K562 (cell line): ENCODE measurements around the gene AGAP1. TPM values are rescaled to one million over a fixed set of nuclear protein-coding genes. Genes with fewer than 3 reads are reported as not detected.

Experiments used
- ATAC-seq: fragments of 200-7000 bp; cut with Tn5 transposase; 3 replicates; pipeline ENCODE4 v1.9.1; 2020; ENCODE audit warnings: moderate library complexity
- BruUV-seq: library from RNA; stranded (reverse); fragments of 400-500 nt; replicated peaks from 2 replicates; lab custom pipeline; 2021; lab: Mats Ljungman, UMichigan
- CTCF ChIA-PET: fragments of 300-600 bp; formaldehyde crosslinking; extraction: SDS; loops from one replicate; lab custom pipeline; 2021; ENCODE audit warnings: low intra/inter-chr PET ratio; lab: Yijun Ruan, JAX
- POLR2A ChIA-PET: fragments of 300-600, 350-650 bp; sonication (Branson Sonifier 250); formaldehyde crosslinking; extraction: SDS; loops from one replicate; lab custom pipeline; 2021; ENCODE audit warnings: antibody characterized with exemption, inconsistent platforms; lab: Yijun Ruan, JAX
- DNase-seq, 4 experiments: peaks; one replicate each; pipeline versions ENCODE4 v3.0.0 to v3.0.0-alpha.2; 2011 to 2018; ENCODE audit warnings: low spot score in 3 of 4, mixed read lengths in 3 of 4; ENCODE audit errors: extremely low read depth in 1 of 4
- FAIRE-seq: peaks from 2 replicates; lab custom pipeline; 2011; peaks lifted over from hg19 to GRCh38; lab: Jason Lieb, UNC
- H2AFZ ChIP-seq: 2 replicates; pipeline ENCODE4 v1.6.0; 2011; ENCODE audit warnings: low read depth, low read length, control low read depth, inconsistent platforms
- H3K27ac ChIP-seq: fragments of 200-600 bp; 3 replicates; pipeline ENCODE4 v1.8.0; 2011; ENCODE audit warnings: low read depth, mild to moderate bottlenecking, control low read depth, inconsistent platforms, low read length, moderate library complexity, mixed read lengths; ENCODE audit errors: extremely low read depth
- H3K27me3 ChIP-seq, 2 experiments: fragments of 300-600 bp in 1 of 2; 2 replicates in 1 of 2; 3 replicates in 1 of 2; pipeline versions ENCODE4 v1.6.0 to v1.8.0; 2011; ENCODE audit warnings: inconsistent platforms in 2 of 2, low read length in 2 of 2, mild to moderate bottlenecking in 1 of 2, mixed read lengths in 1 of 2, moderate library complexity in 1 of 2; ENCODE audit not compliant: control insufficient read depth in 2 of 2, insufficient read depth in 2 of 2
- H3K36me3 ChIP-seq: fragments of 300-600 bp; 3 replicates; pipeline ENCODE4 v1.8.0; 2011; ENCODE audit warnings: mild to moderate bottlenecking, low read length, inconsistent platforms; ENCODE audit not compliant: control insufficient read depth, insufficient read depth
- H3K4me1 ChIP-seq, 2 experiments: fragments of 200-600 bp in 1 of 2; replicated peaks in 1 of 2; 2 replicates in 1 of 2; 3 replicates in 1 of 2; pipeline versions ENCODE4 v1.5.1 to v1.8.0; 2011; ENCODE audit warnings: inconsistent platforms in 2 of 2, low read length in 2 of 2, mild to moderate bottlenecking in 1 of 2, mixed read lengths in 1 of 2, moderate library complexity in 1 of 2; ENCODE audit not compliant: control insufficient read depth in 2 of 2, insufficient read depth in 2 of 2
- H3K4me2 ChIP-seq: 2 replicates; pipeline ENCODE4 v1.6.1; 2011; ENCODE audit warnings: low read length, control low read depth, inconsistent platforms, mixed read lengths; ENCODE audit not compliant: insufficient read depth
- H3K4me3 ChIP-seq: fragments of 200-600 bp; sonication (generic), shearing (Covaris generic); 2 replicates; pipeline ENCODE4 v1.5.1; 2016; ENCODE audit warnings: control low read depth, inconsistent platforms
- H3K79me2 ChIP-seq: fragments of 200-600 bp; 3 replicates; pipeline ENCODE4 v1.8.0; 2011; ENCODE audit warnings: low read length, inconsistent platforms; ENCODE audit not compliant: control insufficient read depth, insufficient read depth
- H3K9ac ChIP-seq, 2 experiments: 2 replicates each; pipeline versions ENCODE4 v1.6.0 to v1.6.1; 2011; ENCODE audit warnings: low read depth in 2 of 2, low read length in 2 of 2, control low read depth in 1 of 2, inconsistent platforms in 1 of 2, mild to moderate bottlenecking in 1 of 2, mixed read lengths in 1 of 2; ENCODE audit not compliant: insufficient read depth in 1 of 2
- H3K9me1 ChIP-seq: one replicate; pipeline ENCODE4 v1.6.0; 2011; ENCODE audit warnings: inconsistent platforms, mild to moderate bottlenecking, low read length, moderate library complexity; ENCODE audit not compliant: control insufficient read depth, insufficient read depth
- H3K9me3 ChIP-seq: replicated peaks from 2 replicates; pipeline ENCODE4 v1.5.1; 2011; ENCODE audit warnings: low read depth, low read length, inconsistent platforms; ENCODE audit not compliant: control insufficient read depth, insufficient read depth
- H4K20me1 ChIP-seq: replicated peaks from 2 replicates; pipeline ENCODE4 v1.6.1; 2011; ENCODE audit warnings: low read length, inconsistent platforms, mixed read lengths; ENCODE audit not compliant: control insufficient read depth, insufficient read depth
- NCOR1 ChIP-seq: fragments of 450-650 bp; IDR thresholded peaks from 2 replicates; pipeline ENCODE4 v1.6.1; 2016; ENCODE audit warnings: mild to moderate bottlenecking, moderate library complexity
- NRF1 ChIP-seq, 2 experiments: fragments of 450-650 bp; IDR thresholded peaks in 1 of 2; conservative IDR thresholded peaks in 1 of 2; 2 replicates each; pipeline ENCODE4 v1.6.1; 2014; ENCODE audit warnings: mild to moderate bottlenecking in 2 of 2
- OTX1 ChIP-seq: fragments of 450-650 bp; formaldehyde crosslinking; IDR thresholded peaks from 2 replicates; pipeline ENCODE4 v1.4.0; 2022; ENCODE audit warnings: mild to moderate bottlenecking
- SAFB ChIP-seq: fragments of 200-400 bp; formaldehyde crosslinking; IDR thresholded peaks from 2 replicates; pipeline ENCODE4 v1.6.1; 2017; ENCODE audit warnings: low read depth, low read length, borderline replicate concordance
- SRF ChIP-seq, 2 experiments: fragments of 250-450, 450-650 bp in 1 of 2; sonication (Bioruptor Pico) in 1 of 2; sonication (generic) in 1 of 2; formaldehyde crosslinking; IDR thresholded peaks; 2 replicates each; pipeline versions ENCODE4 v1.5.0 to v1.5.1; 2020 to 2022; ENCODE audit warnings: mild to moderate bottlenecking in 1 of 2, missing genetic modification reagents in 1 of 2
- TRIM28 ChIP-seq: fragments of 450-650 bp; IDR thresholded peaks from 2 replicates; pipeline ENCODE4 v1.6.1; 2017
- ZNF384 ChIP-seq: IDR thresholded peaks from 2 replicates; pipeline ENCODE4 v1.6.1; 2012; ENCODE audit warnings: low read depth, low read length, improper control_type of control experiment
- WGBS: fragments of 100-300 bp; shearing (Covaris generic); methylation state at CpG from one replicate; pipeline ENCODE4 v1.1.6; 2016; ENCODE audit warnings: low coverage, mixed read lengths; ENCODE audit not compliant: insufficient coverage; ENCODE audit errors: missing lambda C conversion rate; 5-methylcytosine and 5-hydroxymethylcytosine counted together
- in situ Hi-C: fragments of 300-500 bp; cut with MboI; formaldehyde crosslinking; loops from 4 replicates; pipeline ENCODE4 v1.15.0; 2018; ENCODE audit warnings: inconsistent platforms, mixed read lengths
- intact Hi-C: fragments of 100-400 bp; cut with micrococcal nuclease; formaldehyde crosslinking; loops from 2 replicates; pipeline ENCODE4 v1.14.2; 2022
- polyA plus RNA-seq, 8 experiments: library from polyadenylated mRNA; depleted of rRNA in 4 of 8; stranded (reverse) in 5 of 8; unstranded in 3 of 8; fragments of >200 nt; fragmentation: Nextera tagmentation in 2 of 8; fragmentation: Illumina TruSeq in 1 of 8; extraction: Ambion mirVana in 2 of 8; extraction: Trizol in 1 of 8; gene quantifications; 2 replicates each; pipeline versions ENCODE4 v1.2.1 to v1.2.3, GENCODE V29; 2011 to 2014; ENCODE audit warnings: inconsistent platforms in 1 of 8, missing spikeins in 1 of 8
- total RNA-seq, 7 experiments: library from RNA; depleted of rRNA in 6 of 7; stranded (reverse); fragments of >200 nt in 6 of 7; fragmentation: Illumina TruSeq in 2 of 7; extraction: Trizol in 2 of 7; gene quantifications; 2 replicates each; pipeline versions ENCODE4 v1.2.1 to v1.2.3, GENCODE V29; 2011 to 2021; ENCODE audit warnings: low replicate concordance in 1 of 7
- TF ChIP-seq, protein P1 (sequence below): fragments of 250-450 bp; sonication (Bioruptor Pico); IDR thresholded peaks from 2 replicates; pipeline ENCODE4 v1.8.0; 2021; ENCODE audit warnings: mild to moderate bottlenecking, moderate library complexity
- TF ChIP-seq, protein P2 (sequence below), 2 experiments: fragments of 450-650 bp in 1 of 2; sonication (generic) in 1 of 2; formaldehyde crosslinking; conservative IDR thresholded peaks; 2 replicates each; pipeline versions ENCODE4 v1.4.0 to v1.8.1; 2020 to 2022; ENCODE audit warnings: mild to moderate bottlenecking in 1 of 2, missing genetic modification reagents in 1 of 2
- TF ChIP-seq, protein P3 (sequence below): sonication (generic); formaldehyde crosslinking; IDR thresholded peaks from 2 replicates; pipeline ENCODE4 v1.8.1; 2023; ENCODE audit warnings: mild to moderate bottlenecking, missing genetic modification reagents
- TF ChIP-seq, protein P4 (sequence below): fragments of 250-450 bp; sonication (Bioruptor Pico); IDR thresholded peaks from 2 replicates; pipeline ENCODE4 v1.8.0; 2022; ENCODE audit warnings: inconsistent platforms, mild to moderate bottlenecking, moderate library complexity, borderline replicate concordance
- TF ChIP-seq, protein P5 (sequence below), 2 experiments: fragments of 450-650 bp; IDR thresholded peaks; 2 replicates each; pipeline ENCODE4 v1.6.1; 2018; ENCODE audit warnings: mild to moderate bottlenecking in 2 of 2, low read depth in 1 of 2; ENCODE audit not compliant: partially characterized antibody in 2 of 2

AGAP1 gene
- total and polyA plus RNA-seq, 9 of the 15 experiments (the other 6 are each of a cell fraction or from before 2014, with no cell fraction given) = 1.3 to 24.0 (median 10.6) TPM

DNA sequence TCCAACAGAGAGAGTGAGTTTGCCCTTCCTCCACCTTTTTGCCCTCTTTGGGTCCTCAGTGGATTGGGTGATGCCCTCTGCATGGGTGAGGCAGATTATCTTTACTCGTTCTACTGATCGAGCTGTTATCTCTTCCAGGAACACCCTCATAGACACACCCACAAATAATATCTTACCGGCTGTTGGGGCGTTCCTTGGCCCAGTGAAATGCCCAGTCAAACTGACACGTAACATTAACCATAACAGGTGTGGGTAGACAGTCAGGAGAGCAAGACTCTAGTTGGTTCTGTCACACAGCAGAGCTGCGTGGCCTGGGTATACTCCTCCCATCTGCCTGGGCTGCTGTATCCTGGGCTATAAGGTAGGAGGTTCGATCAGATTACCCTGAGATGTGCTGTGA lies 144.1 kb downstream of the AGAP1 start:
- Histone ChIP-seq H3K27ac (no peak overlapping the region), H3K9me1 (peaks cover 3% of the 10 kb centered on the region), H3K4me2 (no peak overlapping the region), H3K4me1 (peaks cover 12 to 24% of the 10 kb centered on the region in 2 experiments; a peak in 4 of 5 replicates), H2AFZ (no peak overlapping the region), H3K9me3 (no peaks in the 10 kb centered on the region), H3K27me3 (no peaks in the 10 kb centered on the region), H3K79me2 (peaks cover 39% of the 10 kb centered on the region; the same call in 2 of the 3 replicates), H3K9ac (no peak overlapping the region), H3K36me3 (no peaks in the 10 kb centered on the region), H3K4me3 (no peak overlapping the region), H4K20me1 (peaks cover 72% of the 10 kb centered on the region)
- intact Hi-C loops = no loop called here
- ATAC-seq = no peak
- BruUV-seq = no TSS peak
- DNase-seq = no peak
- FAIRE-seq = no peak
- WGBS = 41% methylated on average over 7 of the region's 7 CpGs
- ChIA-PET POLR2A (no interaction called here), CTCF (no interaction called here)
- in situ Hi-C loops = no loop called here
- TF ChIP-seq OTX1 (CRISPR knock-in tag) (no peak), NRF1 (conservative IDR thresholded peaks at IDR 0.05 in 1 of 2, IDR thresholded peaks at IDR 0.05 in 1 of 2) (no peak), SRF (CRISPR knock-in tag; IDR thresholded peaks at IDR 0.05) (no peak), TRIM28 (no peak), ZNF384 (no peak), SAFB (no peak), NCOR1 (no peak)
- TF ChIP-seq, protein P1, sequence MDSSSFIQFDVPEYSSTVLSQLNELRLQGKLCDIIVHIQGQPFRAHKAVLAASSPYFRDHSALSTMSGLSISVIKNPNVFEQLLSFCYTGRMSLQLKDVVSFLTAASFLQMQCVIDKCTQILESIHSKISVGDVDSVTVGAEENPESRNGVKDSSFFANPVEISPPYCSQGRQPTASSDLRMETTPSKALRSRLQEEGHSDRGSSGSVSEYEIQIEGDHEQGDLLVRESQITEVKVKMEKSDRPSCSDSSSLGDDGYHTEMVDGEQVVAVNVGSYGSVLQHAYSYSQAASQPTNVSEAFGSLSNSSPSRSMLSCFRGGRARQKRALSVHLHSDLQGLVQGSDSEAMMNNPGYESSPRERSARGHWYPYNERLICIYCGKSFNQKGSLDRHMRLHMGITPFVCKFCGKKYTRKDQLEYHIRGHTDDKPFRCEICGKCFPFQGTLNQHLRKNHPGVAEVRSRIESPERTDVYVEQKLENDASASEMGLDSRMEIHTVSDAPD (CRISPR knock-in tag) = no peak
- TF ChIP-seq, protein P2, sequence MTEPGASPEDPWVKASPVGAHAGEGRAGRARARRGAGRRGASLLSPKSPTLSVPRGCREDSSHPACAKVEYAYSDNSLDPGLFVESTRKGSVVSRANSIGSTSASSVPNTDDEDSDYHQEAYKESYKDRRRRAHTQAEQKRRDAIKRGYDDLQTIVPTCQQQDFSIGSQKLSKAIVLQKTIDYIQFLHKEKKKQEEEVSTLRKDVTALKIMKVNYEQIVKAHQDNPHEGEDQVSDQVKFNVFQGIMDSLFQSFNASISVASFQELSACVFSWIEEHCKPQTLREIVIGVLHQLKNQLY (CRISPR knock-in tag; conservative IDR thresholded peaks at IDR 0.05) = no peak
- TF ChIP-seq, protein P3, sequence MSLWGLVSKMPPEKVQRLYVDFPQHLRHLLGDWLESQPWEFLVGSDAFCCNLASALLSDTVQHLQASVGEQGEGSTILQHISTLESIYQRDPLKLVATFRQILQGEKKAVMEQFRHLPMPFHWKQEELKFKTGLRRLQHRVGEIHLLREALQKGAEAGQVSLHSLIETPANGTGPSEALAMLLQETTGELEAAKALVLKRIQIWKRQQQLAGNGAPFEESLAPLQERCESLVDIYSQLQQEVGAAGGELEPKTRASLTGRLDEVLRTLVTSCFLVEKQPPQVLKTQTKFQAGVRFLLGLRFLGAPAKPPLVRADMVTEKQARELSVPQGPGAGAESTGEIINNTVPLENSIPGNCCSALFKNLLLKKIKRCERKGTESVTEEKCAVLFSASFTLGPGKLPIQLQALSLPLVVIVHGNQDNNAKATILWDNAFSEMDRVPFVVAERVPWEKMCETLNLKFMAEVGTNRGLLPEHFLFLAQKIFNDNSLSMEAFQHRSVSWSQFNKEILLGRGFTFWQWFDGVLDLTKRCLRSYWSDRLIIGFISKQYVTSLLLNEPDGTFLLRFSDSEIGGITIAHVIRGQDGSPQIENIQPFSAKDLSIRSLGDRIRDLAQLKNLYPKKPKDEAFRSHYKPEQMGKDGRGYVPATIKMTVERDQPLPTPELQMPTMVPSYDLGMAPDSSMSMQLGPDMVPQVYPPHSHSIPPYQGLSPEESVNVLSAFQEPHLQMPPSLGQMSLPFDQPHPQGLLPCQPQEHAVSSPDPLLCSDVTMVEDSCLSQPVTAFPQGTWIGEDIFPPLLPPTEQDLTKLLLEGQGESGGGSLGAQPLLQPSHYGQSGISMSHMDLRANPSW (CRISPR knock-in tag) = no peak
- TF ChIP-seq, protein P4, sequence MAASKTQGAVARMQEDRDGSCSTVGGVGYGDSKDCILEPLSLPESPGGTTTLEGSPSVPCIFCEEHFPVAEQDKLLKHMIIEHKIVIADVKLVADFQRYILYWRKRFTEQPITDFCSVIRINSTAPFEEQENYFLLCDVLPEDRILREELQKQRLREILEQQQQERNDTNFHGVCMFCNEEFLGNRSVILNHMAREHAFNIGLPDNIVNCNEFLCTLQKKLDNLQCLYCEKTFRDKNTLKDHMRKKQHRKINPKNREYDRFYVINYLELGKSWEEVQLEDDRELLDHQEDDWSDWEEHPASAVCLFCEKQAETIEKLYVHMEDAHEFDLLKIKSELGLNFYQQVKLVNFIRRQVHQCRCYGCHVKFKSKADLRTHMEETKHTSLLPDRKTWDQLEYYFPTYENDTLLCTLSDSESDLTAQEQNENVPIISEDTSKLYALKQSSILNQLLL (CRISPR knock-in tag) = no peak
- TF ChIP-seq, protein P5, sequence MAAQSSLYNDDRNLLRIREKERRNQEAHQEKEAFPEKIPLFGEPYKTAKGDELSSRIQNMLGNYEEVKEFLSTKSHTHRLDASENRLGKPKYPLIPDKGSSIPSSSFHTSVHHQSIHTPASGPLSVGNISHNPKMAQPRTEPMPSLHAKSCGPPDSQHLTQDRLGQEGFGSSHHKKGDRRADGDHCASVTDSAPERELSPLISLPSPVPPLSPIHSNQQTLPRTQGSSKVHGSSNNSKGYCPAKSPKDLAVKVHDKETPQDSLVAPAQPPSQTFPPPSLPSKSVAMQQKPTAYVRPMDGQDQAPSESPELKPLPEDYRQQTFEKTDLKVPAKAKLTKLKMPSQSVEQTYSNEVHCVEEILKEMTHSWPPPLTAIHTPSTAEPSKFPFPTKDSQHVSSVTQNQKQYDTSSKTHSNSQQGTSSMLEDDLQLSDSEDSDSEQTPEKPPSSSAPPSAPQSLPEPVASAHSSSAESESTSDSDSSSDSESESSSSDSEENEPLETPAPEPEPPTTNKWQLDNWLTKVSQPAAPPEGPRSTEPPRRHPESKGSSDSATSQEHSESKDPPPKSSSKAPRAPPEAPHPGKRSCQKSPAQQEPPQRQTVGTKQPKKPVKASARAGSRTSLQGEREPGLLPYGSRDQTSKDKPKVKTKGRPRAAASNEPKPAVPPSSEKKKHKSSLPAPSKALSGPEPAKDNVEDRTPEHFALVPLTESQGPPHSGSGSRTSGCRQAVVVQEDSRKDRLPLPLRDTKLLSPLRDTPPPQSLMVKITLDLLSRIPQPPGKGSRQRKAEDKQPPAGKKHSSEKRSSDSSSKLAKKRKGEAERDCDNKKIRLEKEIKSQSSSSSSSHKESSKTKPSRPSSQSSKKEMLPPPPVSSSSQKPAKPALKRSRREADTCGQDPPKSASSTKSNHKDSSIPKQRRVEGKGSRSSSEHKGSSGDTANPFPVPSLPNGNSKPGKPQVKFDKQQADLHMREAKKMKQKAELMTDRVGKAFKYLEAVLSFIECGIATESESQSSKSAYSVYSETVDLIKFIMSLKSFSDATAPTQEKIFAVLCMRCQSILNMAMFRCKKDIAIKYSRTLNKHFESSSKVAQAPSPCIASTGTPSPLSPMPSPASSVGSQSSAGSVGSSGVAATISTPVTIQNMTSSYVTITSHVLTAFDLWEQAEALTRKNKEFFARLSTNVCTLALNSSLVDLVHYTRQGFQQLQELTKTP (IDR thresholded peaks at IDR 0.05; ENCODE audit: low read depth in 1 of 2, partially characterized antibody in 2 of 2) = no peak
